ENCODE data around the gene PKD1L1.

DNA sequence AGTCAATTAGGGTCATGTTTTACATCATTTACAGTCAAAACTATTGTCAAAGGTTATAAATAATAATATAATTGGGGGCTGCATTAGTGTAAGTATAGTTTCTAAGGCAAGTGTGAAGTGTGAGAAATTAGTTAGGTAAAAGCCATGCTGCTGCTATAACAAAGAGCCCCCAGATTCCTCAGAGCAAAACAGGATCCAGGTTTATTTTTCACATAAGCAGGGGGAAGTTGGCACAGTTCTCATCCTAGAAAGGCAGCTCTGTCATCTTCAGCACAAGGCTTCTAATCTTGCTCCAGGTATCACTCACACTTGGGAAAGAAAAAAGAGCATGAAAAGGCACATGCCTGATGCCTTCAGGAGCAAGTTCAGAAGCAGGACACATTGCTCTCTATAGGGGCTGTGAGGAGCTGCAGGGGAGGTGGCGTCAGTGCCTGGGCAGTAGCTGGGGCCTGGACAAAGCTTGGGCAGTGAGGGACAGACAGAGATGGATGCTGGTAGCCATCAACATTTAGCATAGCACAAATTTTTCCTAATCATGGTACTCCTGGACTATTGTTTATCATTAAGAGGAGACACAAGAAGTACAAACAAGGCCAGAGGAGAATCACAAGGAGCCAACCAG, 170.6 kb downstream of the PKD1L1 start:
- TF ChIP-seq, protein P1, sequence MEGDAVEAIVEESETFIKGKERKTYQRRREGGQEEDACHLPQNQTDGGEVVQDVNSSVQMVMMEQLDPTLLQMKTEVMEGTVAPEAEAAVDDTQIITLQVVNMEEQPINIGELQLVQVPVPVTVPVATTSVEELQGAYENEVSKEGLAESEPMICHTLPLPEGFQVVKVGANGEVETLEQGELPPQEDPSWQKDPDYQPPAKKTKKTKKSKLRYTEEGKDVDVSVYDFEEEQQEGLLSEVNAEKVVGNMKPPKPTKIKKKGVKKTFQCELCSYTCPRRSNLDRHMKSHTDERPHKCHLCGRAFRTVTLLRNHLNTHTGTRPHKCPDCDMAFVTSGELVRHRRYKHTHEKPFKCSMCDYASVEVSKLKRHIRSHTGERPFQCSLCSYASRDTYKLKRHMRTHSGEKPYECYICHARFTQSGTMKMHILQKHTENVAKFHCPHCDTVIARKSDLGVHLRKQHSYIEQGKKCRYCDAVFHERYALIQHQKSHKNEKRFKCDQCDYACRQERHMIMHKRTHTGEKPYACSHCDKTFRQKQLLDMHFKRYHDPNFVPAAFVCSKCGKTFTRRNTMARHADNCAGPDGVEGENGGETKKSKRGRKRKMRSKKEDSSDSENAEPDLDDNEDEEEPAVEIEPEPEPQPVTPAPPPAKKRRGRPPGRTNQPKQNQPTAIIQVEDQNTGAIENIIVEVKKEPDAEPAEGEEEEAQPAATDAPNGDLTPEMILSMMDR (IDR thresholded peaks at IDR 0.05 in 4 of 5, conservative IDR thresholded peaks at IDR 0.05 in 1 of 5): no peak
- no peak for TF ChIP-seq POLR2A (IDR thresholded peaks at IDR 0.05)
